ENCODE results near the gene FGF23.

FGF23 gene

GRCh38 chr12:4379405-4379804, at the start of gene FGF23:
TSS of gene FGF23 (minus strand) at chr12:4379712. CDS start at chr12:4379582, 130 bp downstream.
- H3K9ac ChIP-seq (ENCODE audit: low read length): no peak within 1 kb of the TSS
- H3K27me3 ChIP-seq (ENCODE audit: control insufficient read depth, insufficient read depth, low read length): peaks cover 3% of the 10 kb centered on the region
- no peaks in the 10 kb centered on the region for H3K4me1 ChIP-seq (ENCODE audit: control insufficient read depth, insufficient read depth, low read length)
- H3K27ac ChIP-seq (ENCODE audit: low read depth, low read length): no peak within 1 kb of the TSS
- no peaks in the 10 kb centered on the region for H3K36me3 ChIP-seq (ENCODE audit: control insufficient read depth, insufficient read depth, low read length)
- H3K4me3 ChIP-seq (ENCODE audit: low read length): no peak within 1 kb of the TSS

- Histone ChIP-seq H3K9ac (ENCODE audit: low read length) (no peak overlapping the region), H3K27ac (ENCODE audit: low read depth, low read length) (no peak overlapping the region), H3K27me3 (ENCODE audit: control insufficient read depth, insufficient read depth, low read length) (no peaks in the 10 kb centered on the region), H3K4me1 (ENCODE audit: control insufficient read depth, insufficient read depth, low read length) (peaks cover 3% of the 10 kb centered on the region), H3K4me3 (ENCODE audit: low read length) (no peak overlapping the region), H3K36me3 (ENCODE audit: control insufficient read depth, insufficient read depth, low read length) (no peaks in the 10 kb centered on the region)
Observed at GRCh38 chr12:4424422-4424821, 44.9 kb upstream of the FGF23 start.

- no peaks in the 10 kb centered on the region for H3K27me3 ChIP-seq (ENCODE audit: control insufficient read depth, insufficient read depth, low read length)
- no peak overlapping the region for H3K4me3 ChIP-seq (ENCODE audit: low read length)
- no peaks in the 10 kb centered on the region for H3K36me3 ChIP-seq (ENCODE audit: control insufficient read depth, insufficient read depth, low read length)
- peaks cover 6% of the 10 kb centered on the region for H3K4me1 ChIP-seq (ENCODE audit: control insufficient read depth, insufficient read depth, low read length)
- no peak overlapping the region for H3K27ac ChIP-seq (ENCODE audit: low read depth, low read length)
- no peak overlapping the region for H3K9ac ChIP-seq (ENCODE audit: low read length)
Observed at GRCh38 chr12:4423528-4424195, 44.1 kb upstream of the FGF23 start.

- no peaks in the 10 kb centered on the region for H3K27me3 ChIP-seq (ENCODE audit: control insufficient read depth, insufficient read depth, low read length)
- H3K9ac ChIP-seq (ENCODE audit: low read length): no peak overlapping the region
- no peaks in the 10 kb centered on the region for H3K36me3 ChIP-seq (ENCODE audit: control insufficient read depth, insufficient read depth, low read length)
- no peak overlapping the region for H3K27ac ChIP-seq (ENCODE audit: low read depth, low read length)
- peaks cover 6% of the 10 kb centered on the region for H3K4me1 ChIP-seq (ENCODE audit: control insufficient read depth, insufficient read depth, low read length)
- no peak overlapping the region for H3K4me3 ChIP-seq (ENCODE audit: low read length)
Observed at GRCh38 chr12:4422985-4423384, 43.5 kb upstream of the FGF23 start.

GRCh38 chr12:4421590-4422031, 42.1 kb upstream of the FGF23 start:
- no peaks in the 10 kb centered on the region for H3K27me3 ChIP-seq (ENCODE audit: control insufficient read depth, insufficient read depth, low read length)
- H3K36me3 ChIP-seq (ENCODE audit: control insufficient read depth, insufficient read depth, low read length): no peaks in the 10 kb centered on the region
- H3K9ac ChIP-seq (ENCODE audit: low read length): no peak overlapping the region
- no peak overlapping the region for H3K27ac ChIP-seq (ENCODE audit: low read depth, low read length)
- peaks cover 15% of the 10 kb centered on the region for H3K4me1 ChIP-seq (ENCODE audit: control insufficient read depth, insufficient read depth, low read length)
- no peak overlapping the region for H3K4me3 ChIP-seq (ENCODE audit: low read length)

- H3K27me3 ChIP-seq (ENCODE audit: control insufficient read depth, insufficient read depth, low read length): no peaks in the 10 kb centered on the region
- H3K27ac ChIP-seq (ENCODE audit: low read depth, low read length): peak overlapping the region; percentile 89
Observed at GRCh38 chr12:4420138-4420670, 40.7 kb upstream of the FGF23 start.

GRCh38 chr12:4418913-4419312, 39.4 kb upstream of the FGF23 start:
- no peak overlapping the region for H3K4me3 ChIP-seq (ENCODE audit: low read length)
- no peak overlapping the region for H3K9ac ChIP-seq (ENCODE audit: low read length)
- H3K27ac ChIP-seq (ENCODE audit: low read depth, low read length): peak overlapping the region; percentile 89
- no peaks in the 10 kb centered on the region for H3K36me3 ChIP-seq (ENCODE audit: control insufficient read depth, insufficient read depth, low read length)
- no peaks in the 10 kb centered on the region for H3K27me3 ChIP-seq (ENCODE audit: control insufficient read depth, insufficient read depth, low read length)
- H3K4me1 ChIP-seq (ENCODE audit: control insufficient read depth, insufficient read depth, low read length): peaks cover 22% of the 10 kb centered on the region

More at GRCh38 chr12:4420138-4420670, 40.7 kb upstream of the FGF23 start:
- Histone ChIP-seq H3K4me1 (ENCODE audit: control insufficient read depth, insufficient read depth, low read length) (peaks cover 18% of the 10 kb centered on the region), H3K9ac (ENCODE audit: low read length) (no peak overlapping the region), H3K36me3 (ENCODE audit: control insufficient read depth, insufficient read depth, low read length) (no peaks in the 10 kb centered on the region), H3K4me3 (ENCODE audit: low read length) (no peak overlapping the region)

- Histone ChIP-seq H3K4me3 (ENCODE audit: low read length) (no peak overlapping the region), H3K27ac (ENCODE audit: low read depth, low read length) (peak overlapping the region; percentile 89), H3K9ac (ENCODE audit: low read length) (peak overlapping the region; percentile 27)
Observed at GRCh38 chr12:4417936-4418335, 38.4 kb upstream of the FGF23 start.

GRCh38 chr12:4417455-4417854, 37.9 kb upstream of the FGF23 start:
- Histone ChIP-seq H3K27ac (ENCODE audit: low read depth, low read length) (peak overlapping the region; percentile 89), H3K9ac (ENCODE audit: low read length) (peak overlapping the region; percentile 27), H3K27me3 (ENCODE audit: control insufficient read depth, insufficient read depth, low read length) (no peaks in the 10 kb centered on the region), H3K4me1 (ENCODE audit: control insufficient read depth, insufficient read depth, low read length) (peaks cover 22% of the 10 kb centered on the region), H3K36me3 (ENCODE audit: control insufficient read depth, insufficient read depth, low read length) (no peaks in the 10 kb centered on the region), H3K4me3 (ENCODE audit: low read length) (no peak overlapping the region)

More at GRCh38 chr12:4417936-4418335, 38.4 kb upstream of the FGF23 start:
- Histone ChIP-seq H3K27me3 (ENCODE audit: control insufficient read depth, insufficient read depth, low read length) (no peaks in the 10 kb centered on the region), H3K4me1 (ENCODE audit: control insufficient read depth, insufficient read depth, low read length) (peaks cover 22% of the 10 kb centered on the region), H3K36me3 (ENCODE audit: control insufficient read depth, insufficient read depth, low read length) (no peaks in the 10 kb centered on the region)

DNA sequence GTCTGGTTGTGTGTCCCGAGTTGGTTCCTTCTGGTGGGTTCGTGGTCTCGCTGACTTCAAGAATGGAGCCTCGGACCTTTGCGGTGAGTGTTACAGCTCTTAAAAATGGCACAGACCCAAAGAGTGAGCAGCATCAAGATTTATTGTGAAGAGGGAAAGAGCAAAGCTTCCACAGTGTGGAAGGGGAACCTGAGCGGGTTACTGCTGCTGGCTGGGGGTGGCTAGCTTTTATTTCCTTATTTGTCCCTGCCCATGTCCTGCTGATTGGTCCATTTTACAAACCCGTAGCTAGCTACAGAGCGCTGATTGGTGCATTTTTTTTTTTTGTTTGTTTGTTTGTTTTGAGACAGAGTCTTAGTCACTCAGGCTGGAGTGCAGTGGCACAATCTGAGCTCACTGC, 36.8 kb upstream of the FGF23 start:
- no peaks in the 10 kb centered on the region for H3K27me3 ChIP-seq (ENCODE audit: control insufficient read depth, insufficient read depth, low read length)
- no peak overlapping the region for H3K9ac ChIP-seq (ENCODE audit: low read length)
- H3K27ac ChIP-seq (ENCODE audit: low read depth, low read length): peak overlapping the region; percentile 89
- peaks cover 22% of the 10 kb centered on the region for H3K4me1 ChIP-seq (ENCODE audit: control insufficient read depth, insufficient read depth, low read length)
- no peak overlapping the region for H3K4me3 ChIP-seq (ENCODE audit: low read length)
- H3K36me3 ChIP-seq (ENCODE audit: control insufficient read depth, insufficient read depth, low read length): no peaks in the 10 kb centered on the region

DNA sequence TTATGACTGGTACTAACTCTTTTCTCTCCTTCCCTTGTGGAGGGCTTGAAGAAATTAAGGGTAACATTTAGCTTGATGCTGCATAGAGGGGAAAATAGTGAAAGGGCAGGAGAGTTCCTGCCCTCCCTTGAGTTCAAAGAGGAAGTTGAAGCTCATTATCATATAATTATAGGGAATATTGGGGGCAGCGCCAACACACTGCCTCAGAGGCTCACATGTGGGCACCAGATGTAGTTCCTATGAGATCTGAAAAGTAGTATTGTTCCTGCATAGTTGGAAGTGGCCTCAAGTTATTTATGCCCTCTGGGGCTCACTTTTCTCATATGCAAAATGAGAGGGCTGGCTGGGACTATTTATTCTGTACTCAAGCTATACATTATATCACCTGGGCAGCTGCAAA, 33.0 kb upstream of the FGF23 start:
- Histone ChIP-seq H3K27ac (ENCODE audit: low read depth, low read length) (no peak overlapping the region), H3K27me3 (ENCODE audit: control insufficient read depth, insufficient read depth, low read length) (no peaks in the 10 kb centered on the region), H3K4me3 (ENCODE audit: low read length) (no peak overlapping the region), H3K9ac (ENCODE audit: low read length) (no peak overlapping the region), H3K4me1 (ENCODE audit: control insufficient read depth, insufficient read depth, low read length) (peaks cover 12% of the 10 kb centered on the region), H3K36me3 (ENCODE audit: control insufficient read depth, insufficient read depth, low read length) (no peaks in the 10 kb centered on the region)

GRCh38 chr12:4412056-4412455, 32.5 kb upstream of the FGF23 start:
- Histone ChIP-seq H3K4me1 (ENCODE audit: control insufficient read depth, insufficient read depth, low read length) (peaks cover 11% of the 10 kb centered on the region), H3K27me3 (ENCODE audit: control insufficient read depth, insufficient read depth, low read length) (no peaks in the 10 kb centered on the region), H3K4me3 (ENCODE audit: low read length) (no peak overlapping the region), H3K27ac (ENCODE audit: low read depth, low read length) (no peak overlapping the region), H3K36me3 (ENCODE audit: control insufficient read depth, insufficient read depth, low read length) (no peaks in the 10 kb centered on the region), H3K9ac (ENCODE audit: low read length) (no peak overlapping the region)

GRCh38 chr12:4407136-4407535, 27.6 kb upstream of the FGF23 start:
- H3K36me3 ChIP-seq (ENCODE audit: control insufficient read depth, insufficient read depth, low read length): no peaks in the 10 kb centered on the region
- no peaks in the 10 kb centered on the region for H3K4me1 ChIP-seq (ENCODE audit: control insufficient read depth, insufficient read depth, low read length)
- no peaks in the 10 kb centered on the region for H3K27me3 ChIP-seq (ENCODE audit: control insufficient read depth, insufficient read depth, low read length)
- H3K4me3 ChIP-seq (ENCODE audit: low read length): no peak overlapping the region
- H3K9ac ChIP-seq (ENCODE audit: low read length): no peak overlapping the region
- no peak overlapping the region for H3K27ac ChIP-seq (ENCODE audit: low read depth, low read length)
